Activated naive CD4-positive, alpha-beta T cell treated with anti-CD3 and anti-CD28 coated beads, Interleukin-2, amount 50 U/mL, for 24 hours (primary cell): ENCODE data around the gene KLB.
A peak's percentile ranks its signal among the peaks of the same experiment; 100 is the strongest.
"Not testable (repeated sequence)": the region's sequence is repeated elsewhere in the genome, so short reads cannot be mapped to it uniquely, and the experiment has no call there.

ENCODE experiments used
- H3K27ac Mint-ChIP-seq: one replicate; pipeline ENCODE4 v1.8.0; 2021; ENCODE audit warnings: mild to moderate bottlenecking, mixed read lengths
- H3K27me3 Mint-ChIP-seq: one replicate; pipeline ENCODE4 v1.8.0; 2021; ENCODE audit warnings: mixed read lengths
- H3K36me3 Mint-ChIP-seq: one replicate; pipeline ENCODE4 v1.8.0; 2021; ENCODE audit warnings: mixed read lengths
- H3K4me1 Mint-ChIP-seq: one replicate; pipeline ENCODE4 v1.8.0; 2021; ENCODE audit warnings: mixed read lengths
- H3K4me3 Mint-ChIP-seq: one replicate; pipeline ENCODE4 v1.8.0; 2021; ENCODE audit warnings: mild to moderate bottlenecking, mixed read lengths
- H3K9me3 Mint-ChIP-seq: one replicate; pipeline ENCODE4 v1.8.0; 2021; ENCODE audit warnings: mixed read lengths

The KLB gene

DNA sequence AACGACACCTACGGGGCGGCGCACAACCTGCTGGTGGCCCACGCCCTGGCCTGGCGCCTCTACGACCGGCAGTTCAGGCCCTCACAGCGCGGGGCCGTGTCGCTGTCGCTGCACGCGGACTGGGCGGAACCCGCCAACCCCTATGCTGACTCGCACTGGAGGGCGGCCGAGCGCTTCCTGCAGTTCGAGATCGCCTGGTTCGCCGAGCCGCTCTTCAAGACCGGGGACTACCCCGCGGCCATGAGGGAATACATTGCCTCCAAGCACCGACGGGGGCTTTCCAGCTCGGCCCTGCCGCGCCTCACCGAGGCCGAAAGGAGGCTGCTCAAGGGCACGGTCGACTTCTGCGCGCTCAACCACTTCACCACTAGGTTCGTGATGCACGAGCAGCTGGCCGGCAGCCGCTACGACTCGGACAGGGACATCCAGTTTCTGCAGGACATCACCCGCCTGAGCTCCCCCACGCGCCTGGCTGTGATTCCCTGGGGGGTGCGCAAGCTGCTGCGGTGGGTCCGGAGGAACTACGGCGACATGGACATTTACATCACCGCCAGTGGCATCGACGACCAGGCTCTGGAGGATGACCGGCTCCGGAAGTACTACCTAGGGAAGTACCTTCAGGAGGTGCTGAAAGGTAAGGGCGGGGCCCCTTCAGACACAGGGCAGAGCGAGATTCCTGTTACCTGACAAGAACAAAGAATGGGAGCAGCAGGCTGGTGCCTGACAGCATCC lies 40.3 kb downstream of the KLB start:
- peaks cover 15% of the 10 kb centered on the region for H3K4me1 Mint-ChIP-seq
- H3K4me3 Mint-ChIP-seq = no peak overlapping the region
- no peaks in the 10 kb centered on the region for H3K9me3 Mint-ChIP-seq
- no peaks in the 10 kb centered on the region for H3K27me3 Mint-ChIP-seq
- H3K36me3 Mint-ChIP-seq = peaks cover 8% of the 10 kb centered on the region
- no peak overlapping the region for H3K27ac Mint-ChIP-seq

DNA sequence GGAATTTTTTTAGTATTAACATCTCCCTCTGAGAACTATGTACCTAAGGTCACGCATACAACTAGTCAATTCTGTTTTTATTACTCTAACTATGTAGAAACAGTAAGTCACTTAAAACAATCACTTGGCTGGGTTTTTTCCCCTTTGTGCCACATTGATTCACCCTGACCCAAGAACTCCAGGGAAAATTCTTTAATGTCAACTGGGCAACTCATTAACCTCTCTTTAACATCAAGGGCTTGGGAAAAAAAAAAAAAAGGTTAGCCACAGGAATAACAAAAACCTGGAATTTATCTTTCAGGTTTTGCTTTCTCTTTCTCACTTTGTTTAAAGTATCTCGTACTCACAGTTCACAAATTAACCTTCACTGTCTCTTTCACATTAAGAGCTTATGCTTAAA lies 43.9 kb downstream of the KLB start:
- Mint-ChIP-seq H3K9me3 (no peaks in the 10 kb centered on the region), H3K27me3 (no peaks in the 10 kb centered on the region), H3K4me3 (no peak overlapping the region), H3K27ac (peak overlapping the region; percentile 78), H3K36me3 (peaks cover 32% of the 10 kb centered on the region), H3K4me1 (peaks cover 41% of the 10 kb centered on the region)

DNA sequence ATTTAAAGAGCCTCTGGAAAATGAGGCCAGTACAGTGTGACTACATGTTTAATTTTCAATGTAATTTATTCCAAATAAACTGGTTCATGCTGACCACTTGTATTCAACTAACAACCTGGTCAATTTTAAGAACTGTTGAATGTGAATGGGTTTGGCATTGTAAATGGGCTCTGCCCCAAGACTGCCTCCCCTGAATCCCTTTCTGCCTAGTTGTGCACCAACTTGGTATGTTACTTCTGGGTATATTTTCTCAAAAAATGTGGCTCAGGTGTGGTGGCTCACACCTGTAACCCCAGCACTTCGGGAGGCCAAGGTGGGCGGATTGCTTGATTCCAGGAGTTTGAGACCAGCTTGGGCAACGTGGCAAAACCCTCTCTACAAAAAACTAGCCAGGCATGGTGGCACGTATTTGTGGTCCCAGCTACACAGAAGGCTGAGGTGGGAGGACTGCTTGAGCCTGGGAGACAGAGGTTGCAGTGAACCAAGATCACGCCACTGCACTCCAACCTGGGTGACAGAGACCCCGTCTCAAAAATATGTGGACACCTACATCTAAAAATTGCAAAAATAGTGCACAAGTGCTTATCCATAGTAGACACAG lies 44.8 kb downstream of the KLB start:
- Mint-ChIP-seq H3K4me1 (peaks cover 41% of the 10 kb centered on the region), H3K9me3 (no peaks in the 10 kb centered on the region), H3K36me3 (peaks cover 34% of the 10 kb centered on the region), H3K4me3 (no peak overlapping the region), H3K27ac (peak overlapping the region; percentile 80), H3K27me3 (no peaks in the 10 kb centered on the region)

DNA sequence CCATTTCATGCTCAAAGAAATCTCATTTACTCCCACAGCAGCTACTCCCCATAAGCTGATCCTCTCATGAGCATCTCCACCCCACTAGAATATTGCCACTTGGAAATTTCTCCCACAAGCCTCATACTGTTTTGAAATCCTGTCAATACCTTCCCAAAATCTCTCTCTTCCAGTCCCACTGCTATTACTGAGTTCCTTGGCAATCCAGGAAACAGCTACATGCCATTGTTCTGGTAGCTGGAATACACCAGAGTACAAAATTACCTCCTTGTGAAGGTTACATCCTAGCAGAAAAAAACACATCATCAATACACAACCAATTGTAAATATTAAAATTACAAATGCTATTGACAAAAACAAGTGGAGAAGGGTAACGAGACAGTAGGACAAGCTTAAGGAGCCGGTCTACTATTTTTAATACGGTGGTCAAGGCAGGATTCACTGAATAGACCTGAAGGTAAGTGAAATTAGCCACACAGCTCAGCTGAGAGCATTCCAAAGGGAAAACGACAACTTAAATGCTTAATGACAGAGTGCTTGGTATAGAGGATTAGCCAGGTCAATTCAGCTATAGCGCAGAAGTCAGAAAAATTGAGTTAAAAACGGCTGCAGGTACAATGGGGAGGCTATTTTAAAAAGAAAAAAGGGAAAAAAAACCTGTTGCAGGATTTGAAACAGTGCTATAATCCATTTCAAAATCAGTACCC lies 45.6 kb downstream of the KLB start:
- Mint-ChIP-seq H3K4me1 (peaks cover 41% of the 10 kb centered on the region), H3K27ac (peak overlapping the region; percentile 80), H3K36me3 (peaks cover 40% of the 10 kb centered on the region), H3K9me3 (no peaks in the 10 kb centered on the region), H3K4me3 (peak overlapping the region; percentile 11), H3K27me3 (no peaks in the 10 kb centered on the region)

DNA sequence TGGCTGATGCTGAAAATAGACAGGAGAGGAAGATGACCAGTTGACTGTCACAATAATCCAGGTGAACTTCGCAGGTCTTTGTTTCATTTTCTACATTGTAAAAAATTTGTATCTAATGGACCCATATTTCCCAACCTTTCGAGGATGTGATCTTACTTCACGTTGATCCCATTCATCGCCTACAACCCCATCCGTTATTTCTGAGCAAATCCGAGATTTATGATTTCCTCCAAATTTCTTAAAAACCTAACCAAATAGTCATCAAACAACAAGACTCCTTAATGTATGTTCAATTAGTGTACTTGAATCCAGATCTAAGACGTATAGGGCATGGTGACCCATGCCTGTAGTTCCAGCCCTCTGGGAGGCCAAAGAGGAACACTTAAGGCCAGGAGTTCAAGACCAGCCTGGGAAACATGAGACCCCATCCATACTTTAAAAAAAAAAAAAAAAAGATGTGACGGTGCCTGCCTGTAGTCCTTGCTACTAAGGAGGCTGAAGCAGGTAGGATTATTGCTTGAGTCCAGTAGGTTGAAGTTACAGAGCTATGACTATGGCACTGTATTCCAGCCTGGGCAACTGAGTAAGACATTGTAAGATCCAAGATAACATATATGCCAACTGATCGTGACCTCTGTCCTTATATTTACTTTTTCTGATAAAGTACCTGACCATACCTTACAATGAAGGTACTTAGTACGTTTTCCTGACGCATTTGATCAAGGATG lies 46.3 kb downstream of the KLB start:
- Mint-ChIP-seq H3K4me3 (peak overlapping the region; percentile 55), H3K9me3 (no peaks in the 10 kb centered on the region), H3K27ac (peak overlapping the region; percentile 79), H3K36me3 (peaks cover 48% of the 10 kb centered on the region), H3K4me1 (peaks cover 35% of the 10 kb centered on the region), H3K27me3 (no peaks in the 10 kb centered on the region)

DNA sequence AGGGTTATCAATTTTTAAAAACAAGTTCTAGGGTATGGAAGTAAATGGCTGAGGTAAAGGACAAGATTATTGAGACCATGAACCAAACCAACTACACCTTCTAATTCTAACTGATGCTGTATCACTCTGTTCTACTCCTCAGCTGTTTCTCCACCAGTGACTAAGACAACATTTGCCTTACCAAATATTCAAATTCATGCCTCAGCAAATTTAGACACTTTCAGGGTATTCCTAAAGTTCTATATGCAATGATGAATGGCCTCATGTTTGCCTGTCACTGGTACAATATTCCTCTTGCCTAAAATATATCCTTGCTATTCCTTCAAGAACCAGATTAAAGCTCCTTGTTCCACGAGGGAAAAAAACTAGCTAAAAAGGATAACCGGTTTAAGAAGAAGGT lies 47.0 kb downstream of the KLB start:
- peak overlapping the region; percentile 79 for H3K27ac Mint-ChIP-seq
- H3K27me3 Mint-ChIP-seq = no peaks in the 10 kb centered on the region
- H3K4me1 Mint-ChIP-seq = peaks cover 32% of the 10 kb centered on the region
- peaks cover 52% of the 10 kb centered on the region for H3K36me3 Mint-ChIP-seq
- H3K9me3 Mint-ChIP-seq = no peaks in the 10 kb centered on the region
- H3K4me3 Mint-ChIP-seq = peak overlapping the region; percentile 72

DNA sequence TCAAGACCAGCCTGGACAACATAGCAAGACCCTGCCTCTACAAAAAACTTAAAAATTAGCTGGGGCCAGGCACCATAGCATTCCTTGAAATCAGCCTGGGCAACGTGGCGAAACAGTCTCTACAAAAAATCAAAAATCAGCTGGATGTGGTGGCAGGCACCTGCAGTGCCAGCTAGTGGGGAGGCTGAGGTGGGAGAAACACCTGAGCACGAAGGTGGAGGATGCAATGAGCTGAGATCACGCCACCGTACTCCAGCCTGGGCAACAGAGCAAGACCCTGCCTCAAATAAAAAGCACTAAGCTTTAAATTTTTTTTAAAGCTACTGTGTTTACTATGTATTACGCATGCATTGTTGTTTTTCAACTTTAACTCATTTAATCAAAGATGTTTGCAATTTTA lies 48.8 kb downstream of the KLB start:
- H3K27me3 Mint-ChIP-seq = no peaks in the 10 kb centered on the region
- H3K9me3 Mint-ChIP-seq = no peaks in the 10 kb centered on the region
- peaks cover 39% of the 10 kb centered on the region for H3K4me1 Mint-ChIP-seq
- peak overlapping the region; percentile 96 for H3K4me3 Mint-ChIP-seq
- H3K36me3 Mint-ChIP-seq = peaks cover 52% of the 10 kb centered on the region
- peak overlapping the region; percentile 82 for H3K27ac Mint-ChIP-seq

DNA sequence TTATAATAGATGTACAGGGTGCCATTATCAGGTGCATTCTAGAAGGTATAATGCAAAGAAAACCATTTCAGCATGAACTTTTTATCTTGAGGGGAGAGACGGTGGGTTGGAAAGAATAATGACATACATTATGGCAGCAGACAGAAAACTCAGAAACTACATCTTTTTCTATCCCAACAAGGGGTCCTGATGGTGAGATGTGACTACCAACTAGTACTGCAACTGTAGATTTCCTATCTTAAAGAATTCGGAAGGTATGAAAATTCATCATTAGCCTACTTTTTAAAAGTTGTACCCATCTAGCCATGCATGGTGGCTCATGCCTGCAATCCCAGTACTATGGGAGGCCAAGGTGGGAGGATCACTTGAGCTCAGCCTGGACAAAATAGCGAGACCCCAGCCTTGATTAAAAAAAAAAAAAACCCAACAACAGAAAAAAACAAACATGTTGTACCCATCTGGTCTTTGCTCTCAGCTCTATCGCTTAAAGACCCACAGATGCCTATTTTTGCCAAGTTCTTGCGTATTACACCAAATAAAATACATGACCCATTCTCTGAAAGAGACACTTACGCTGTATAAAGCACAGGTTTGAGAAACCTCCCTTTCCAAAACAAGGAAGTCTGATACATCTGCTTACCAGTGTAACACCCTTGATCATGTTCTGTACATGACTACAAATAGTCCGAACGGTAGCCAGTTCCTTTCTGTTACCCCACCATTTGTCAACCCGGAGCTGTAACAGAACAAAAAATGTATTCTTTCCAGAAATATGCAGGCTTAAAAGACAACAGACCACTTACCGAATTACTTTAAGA lies 50.4 kb downstream of the KLB start:
- Mint-ChIP-seq H3K4me1 (peaks cover 38% of the 10 kb centered on the region), H3K27me3 (no peaks in the 10 kb centered on the region), H3K4me3 (peak overlapping the region; percentile 96), H3K36me3 (peaks cover 43% of the 10 kb centered on the region), H3K27ac (peak overlapping the region; percentile 63), H3K9me3 (no peaks in the 10 kb centered on the region)

DNA sequence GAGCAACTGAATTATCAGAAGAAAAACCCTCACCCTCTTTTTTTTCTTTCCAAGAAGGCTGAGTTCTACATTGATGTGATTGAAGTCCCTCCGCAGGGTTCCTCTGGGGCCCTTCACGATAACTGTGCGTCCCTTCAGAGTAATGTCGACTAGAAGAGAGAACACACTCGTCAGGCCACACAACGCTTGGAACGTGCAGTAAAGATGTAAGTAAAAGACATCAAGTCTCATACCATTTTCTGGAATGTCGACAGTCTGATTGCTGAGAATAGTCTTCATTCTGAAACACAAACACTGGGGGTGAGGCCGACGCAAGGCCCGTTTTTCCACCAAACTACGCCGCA lies 51.4 kb downstream of the KLB start:
- peaks cover 30% of the 10 kb centered on the region for H3K4me1 Mint-ChIP-seq
- H3K27me3 Mint-ChIP-seq, H3K9me3 Mint-ChIP-seq: not testable (repeated sequence)
- peaks cover 38% of the 10 kb centered on the region for H3K36me3 Mint-ChIP-seq
- H3K27ac Mint-ChIP-seq = peak overlapping the region; percentile 99
- H3K4me3 Mint-ChIP-seq = peak overlapping the region; percentile 96

DNA sequence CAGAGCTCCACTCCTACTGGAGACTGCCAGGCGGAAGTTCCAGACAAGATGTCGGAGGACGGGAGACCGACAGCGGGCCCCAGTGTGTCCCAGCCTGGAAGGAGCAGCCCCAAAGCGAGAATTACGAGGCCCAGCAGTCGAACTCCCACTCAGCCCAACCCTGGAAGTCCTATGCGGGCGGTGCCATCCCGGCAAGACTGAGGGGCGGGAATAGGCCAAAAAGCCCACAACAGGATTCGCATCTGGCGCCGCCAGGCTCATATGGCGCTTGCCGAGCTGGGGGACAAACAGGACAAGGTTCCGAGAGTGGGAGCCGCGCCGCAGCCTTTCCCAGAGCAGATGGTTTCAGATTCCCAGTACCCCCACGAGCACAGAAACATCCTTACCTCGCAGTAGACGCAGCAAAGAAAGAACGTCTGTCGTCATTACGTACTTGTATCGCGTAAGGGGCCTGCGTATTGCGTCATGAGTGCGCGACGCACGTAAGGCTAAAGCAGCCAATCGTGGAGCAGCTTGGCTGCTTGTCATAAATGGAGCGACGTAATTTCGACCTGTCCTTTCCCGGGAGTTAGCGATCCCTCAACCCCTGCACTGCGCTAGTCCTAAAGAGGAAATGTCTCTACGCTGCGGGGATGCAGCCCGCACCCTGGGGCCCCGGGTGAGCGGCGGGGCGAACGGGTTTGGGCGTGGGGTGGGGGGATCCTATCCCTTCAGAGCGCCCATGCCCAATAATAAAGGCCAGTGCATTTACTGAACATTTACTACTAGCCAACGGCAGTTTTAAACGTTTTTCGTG lies 52.0 kb downstream of the KLB start, which contains the start of the genes LIAS and RPL9:
Gene LIAS (plus strand): TSS at position 552 of the 796 bp plus-strand sequence. CDS start 62 bp downstream, at position 614.
Gene RPL9 (minus strand): TSS at position 418 of the 796 bp plus-strand sequence. CDS start 483 bp downstream, outside the sequence.
- H3K36me3 Mint-ChIP-seq = peaks cover 38% of the 10 kb centered on the region

DNA sequence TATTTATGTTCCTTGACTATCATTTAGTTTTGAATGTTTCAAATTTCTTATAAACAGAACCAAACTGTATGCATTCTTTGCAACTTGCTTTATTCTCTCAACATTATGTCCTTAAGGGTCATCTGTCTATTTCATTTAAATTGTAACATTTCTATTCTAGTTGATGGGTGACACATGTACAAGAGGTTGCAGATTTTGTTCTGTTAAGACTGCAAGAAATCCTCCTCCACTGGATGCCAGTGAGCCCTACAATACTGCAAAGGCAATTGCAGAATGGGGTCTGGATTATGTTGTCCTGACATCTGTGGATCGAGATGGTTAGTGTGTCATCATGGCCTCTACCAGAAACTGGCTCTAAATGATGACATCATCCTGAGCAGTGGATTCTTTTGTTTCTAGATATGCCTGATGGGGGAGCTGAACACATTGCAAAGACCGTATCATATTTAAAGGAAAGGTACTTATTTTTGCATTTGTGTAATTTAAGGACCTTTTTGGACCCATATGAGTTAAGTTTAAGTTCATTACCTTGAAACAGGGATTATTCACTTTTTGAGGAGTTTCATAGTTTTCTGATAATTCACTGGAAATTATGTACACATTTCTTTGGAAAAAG lies 58.3 kb downstream of the KLB start:
- no peak overlapping the region for H3K4me3 Mint-ChIP-seq
- peak overlapping the region; percentile 3 for H3K27ac Mint-ChIP-seq
- peaks cover 8% of the 10 kb centered on the region for H3K36me3 Mint-ChIP-seq
- H3K27me3 Mint-ChIP-seq = no peaks in the 10 kb centered on the region
- H3K9me3 Mint-ChIP-seq = no peaks in the 10 kb centered on the region
- peaks cover 20% of the 10 kb centered on the region for H3K4me1 Mint-ChIP-seq

More for the DNA sequence above, 52.0 kb downstream of the KLB start, which contains the start of the genes LIAS and RPL9:
- no peaks in the 10 kb centered on the region for H3K9me3 Mint-ChIP-seq
- peak within 1 kb of the TSS; percentile 96 for H3K4me3 Mint-ChIP-seq
- H3K27ac Mint-ChIP-seq = peak within 1 kb of the TSS; percentile 99
- H3K27me3 Mint-ChIP-seq = no peaks in the 10 kb centered on the region
- H3K4me1 Mint-ChIP-seq = peaks cover 26% of the 10 kb centered on the region

DNA sequence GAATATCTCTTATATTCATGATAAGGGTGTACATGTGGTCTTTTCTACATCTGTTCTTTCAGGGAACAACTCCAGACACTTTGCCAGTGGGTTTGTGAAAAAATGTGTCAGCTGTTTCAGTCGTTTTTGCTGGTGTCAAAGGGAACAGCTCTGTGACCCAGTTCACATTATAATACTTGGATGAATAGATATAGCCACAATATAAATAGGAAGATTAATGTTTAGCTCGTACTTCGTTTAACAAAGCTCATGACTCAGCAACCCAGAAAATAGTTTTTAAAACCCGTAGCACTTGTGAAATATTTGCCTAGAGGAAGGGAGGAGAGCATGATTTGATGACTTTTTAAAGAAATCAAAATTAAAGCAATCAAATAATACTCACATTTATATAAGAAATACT lies 60.0 kb downstream of the KLB start:
- peaks cover 11% of the 10 kb centered on the region for H3K4me1 Mint-ChIP-seq
- peaks cover 8% of the 10 kb centered on the region for H3K36me3 Mint-ChIP-seq
- H3K27ac Mint-ChIP-seq = no peak overlapping the region
- no peaks in the 10 kb centered on the region for H3K9me3 Mint-ChIP-seq
- H3K27me3 Mint-ChIP-seq = no peaks in the 10 kb centered on the region
- H3K4me3 Mint-ChIP-seq = no peak overlapping the region

DNA sequence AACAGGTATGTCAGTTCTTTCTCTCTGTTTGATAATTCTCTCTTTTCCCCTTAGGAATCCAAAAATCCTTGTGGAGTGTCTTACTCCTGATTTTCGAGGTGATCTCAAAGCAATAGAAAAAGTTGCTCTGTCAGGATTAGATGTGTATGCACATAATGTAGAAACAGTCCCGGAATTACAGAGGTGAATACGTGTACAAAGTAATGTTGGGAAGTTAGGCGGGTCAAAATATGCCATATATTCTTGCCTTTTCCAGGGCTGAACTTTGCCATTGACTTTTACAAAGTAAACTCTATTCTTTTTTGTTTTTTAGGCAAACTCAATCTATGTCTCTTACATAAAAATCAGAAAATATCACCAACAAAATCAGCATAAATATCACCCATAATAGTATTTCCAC lies 60.7 kb downstream of the KLB start:
- Mint-ChIP-seq H3K4me3 (no peak overlapping the region), H3K9me3 (no peaks in the 10 kb centered on the region), H3K36me3 (peaks cover 12% of the 10 kb centered on the region), H3K27me3 (no peaks in the 10 kb centered on the region), H3K27ac (no peak overlapping the region), H3K4me1 (peaks cover 11% of the 10 kb centered on the region)
